Heart left ventricle (tissue), 13 donors: ENCODE measurements around the gene TEDDM1.

Experiments
- POLR2A ChIP-seq, 2 donors: fragments of 450-650 bp; IDR thresholded peaks; one replicate each; pipeline ENCODE4 v1.6.1; 2017; ENCODE audit warnings: antibody characterized with exemption in 2 of 2, mild to moderate bottlenecking in 2 of 2, moderate library complexity in 2 of 2
- TF ChIP-seq, protein P1 (sequence below), 12 donors: fragments of 200-600 bp; sonication (generic) in 4 of 12; IDR thresholded peaks; one replicate each; pipeline versions ENCODE4 v1.5.0 to v1.8.0; 2018 to 2022; ENCODE audit warnings: antibody characterized with exemption in 12 of 12, mild to moderate bottlenecking in 5 of 12
- donor health status: ischemic (EF 13 %, LVEDD 7.1; RV severe dilation, severe dysfunction).
- donor health status: DM: no; HTN: yes; CAD: no.
- donor health status: DM: no; HTN: no; CAD: no.
- donor health status: ischemic (EF 25% LVEDD 6.9; RV normal size, moderate dysfunction).
- donor health status: ischemic (EF 25% LVEDD 5.7; RV mildly dilated, moderate dysfunction).
- donor health status: ischemic (EF 35%, LVEDD 5.7; RV mildly dilated, moderate dysfunction).
- donor health status: nonischemic (EF 11% LVEDD 7.7; RV severe dilation, severe dysfunction).
- donor health status: DM: yes; HTN: yes; CAD: no.
- donor health status: PGD.
- donor health status: ischemic (EF 29% LVEDD 5.4; RV normal size, mild dysfunction).
- donor health status: nonischemic (EF 23%, LVEDD 6.1; RV moderate dilation, normal function).

DNA sequence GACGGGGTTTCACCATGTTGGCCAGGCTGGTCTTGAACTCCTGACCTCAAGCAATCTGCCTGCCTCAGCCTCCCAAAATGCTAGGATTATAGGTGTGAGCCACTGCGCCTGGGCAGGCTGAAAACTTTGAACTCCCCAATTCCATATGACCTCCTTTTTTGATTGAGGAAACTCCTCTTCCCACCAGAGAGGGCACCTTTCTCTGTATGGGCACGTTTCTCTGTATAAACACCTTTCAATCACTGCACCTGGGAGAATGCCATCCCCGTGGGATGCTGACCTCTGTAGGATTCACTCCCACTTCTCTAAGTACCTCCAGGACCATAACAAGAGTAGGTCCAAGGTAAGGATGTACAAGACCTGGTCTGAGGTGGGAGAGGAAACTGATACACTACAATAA lies 9.7 kb upstream of the TEDDM1 start:
- TF ChIP-seq, protein P1, sequence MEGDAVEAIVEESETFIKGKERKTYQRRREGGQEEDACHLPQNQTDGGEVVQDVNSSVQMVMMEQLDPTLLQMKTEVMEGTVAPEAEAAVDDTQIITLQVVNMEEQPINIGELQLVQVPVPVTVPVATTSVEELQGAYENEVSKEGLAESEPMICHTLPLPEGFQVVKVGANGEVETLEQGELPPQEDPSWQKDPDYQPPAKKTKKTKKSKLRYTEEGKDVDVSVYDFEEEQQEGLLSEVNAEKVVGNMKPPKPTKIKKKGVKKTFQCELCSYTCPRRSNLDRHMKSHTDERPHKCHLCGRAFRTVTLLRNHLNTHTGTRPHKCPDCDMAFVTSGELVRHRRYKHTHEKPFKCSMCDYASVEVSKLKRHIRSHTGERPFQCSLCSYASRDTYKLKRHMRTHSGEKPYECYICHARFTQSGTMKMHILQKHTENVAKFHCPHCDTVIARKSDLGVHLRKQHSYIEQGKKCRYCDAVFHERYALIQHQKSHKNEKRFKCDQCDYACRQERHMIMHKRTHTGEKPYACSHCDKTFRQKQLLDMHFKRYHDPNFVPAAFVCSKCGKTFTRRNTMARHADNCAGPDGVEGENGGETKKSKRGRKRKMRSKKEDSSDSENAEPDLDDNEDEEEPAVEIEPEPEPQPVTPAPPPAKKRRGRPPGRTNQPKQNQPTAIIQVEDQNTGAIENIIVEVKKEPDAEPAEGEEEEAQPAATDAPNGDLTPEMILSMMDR (IDR thresholded peaks at IDR 0.05) = no peak
- TF ChIP-seq POLR2A (IDR thresholded peaks at IDR 0.05) = no peak
